Measurements from ENCODE around the gene KAZN. TPM values are rescaled to one million over a fixed set of nuclear protein-coding genes. Genes with fewer than 3 reads are reported as not detected.

The KAZN gene
- polyA plus RNA-seq, 1 experiment, result 3.7 TPM

DNA sequence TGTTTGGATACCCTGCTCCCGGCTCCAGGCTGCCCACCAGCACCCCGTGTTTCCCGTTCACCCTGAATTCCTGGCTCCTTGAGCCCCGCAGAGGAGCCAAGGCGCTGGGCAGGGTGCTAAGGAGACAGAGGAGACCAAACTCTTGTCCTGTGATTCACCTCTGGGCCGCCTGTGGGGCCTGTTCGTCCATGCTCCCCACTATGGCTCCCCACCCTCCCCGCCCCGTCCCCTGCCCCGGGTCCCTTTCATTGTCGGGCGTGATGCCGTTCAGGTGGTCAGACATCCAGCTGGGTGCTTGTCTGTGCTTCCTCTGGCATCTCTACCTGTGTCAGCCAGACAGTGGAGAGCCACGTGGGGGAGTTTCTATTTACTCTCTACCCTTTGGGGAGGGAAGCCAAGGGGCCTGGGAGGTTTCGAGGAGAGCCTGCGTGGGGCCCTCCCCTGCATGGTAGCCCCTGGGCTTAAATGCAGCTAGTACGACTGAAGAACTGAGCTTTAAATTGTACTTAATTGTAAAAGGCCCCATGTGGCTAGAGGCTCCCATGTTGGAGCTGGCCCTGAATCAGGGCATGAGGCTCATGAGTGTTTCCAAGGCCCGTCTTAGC, 333.7 kb downstream of the KAZN start:
- ChIA-PET POLR2A (no interaction called here), CTCF (interaction anchor here (0.6 kb wide), 1 partner anchor 107 kb away, joined by 5 read pairs; no protein-coding TSS in a partner anchor)
- Histone ChIP-seq H3K4me3 (ENCODE audit: low read depth, low read length) (no peak overlapping the region), H3K27me3 (ENCODE audit: control insufficient read depth, insufficient read depth, low read length) (no peaks in the 10 kb centered on the region), H3K9me3 (ENCODE audit: control insufficient read depth, insufficient read depth, low read length) (no peaks in the 10 kb centered on the region), H3K27ac (ENCODE audit: low read depth, low read length) (no peak overlapping the region)
- TF ChIP-seq CTCF (IDR thresholded peaks at IDR 0.05; ENCODE audit: low read depth, low read length), result no peak
- no peak for DNase-seq (ENCODE audit: low read depth, low spot score)

GRCh38 chr1:14934867-14935266, 336.4 kb downstream of the KAZN start:
- ChIA-PET POLR2A (no interaction called here), CTCF (interaction anchor here (0.7 kb wide), 1 partner anchor 165 kb away, joined by 3 read pairs; no protein-coding TSS in a partner anchor)
- Histone ChIP-seq H3K9me3 (ENCODE audit: control insufficient read depth, insufficient read depth, low read length) (no peaks in the 10 kb centered on the region), H3K4me3 (ENCODE audit: low read depth, low read length) (no peak overlapping the region), H3K27me3 (ENCODE audit: control insufficient read depth, insufficient read depth, low read length) (no peaks in the 10 kb centered on the region), H3K27ac (ENCODE audit: low read depth, low read length) (no peak overlapping the region)
- no peak for DNase-seq (ENCODE audit: low read depth, low spot score)
- TF ChIP-seq CTCF (IDR thresholded peaks at IDR 0.05; ENCODE audit: low read depth, low read length), result no peak

DNA sequence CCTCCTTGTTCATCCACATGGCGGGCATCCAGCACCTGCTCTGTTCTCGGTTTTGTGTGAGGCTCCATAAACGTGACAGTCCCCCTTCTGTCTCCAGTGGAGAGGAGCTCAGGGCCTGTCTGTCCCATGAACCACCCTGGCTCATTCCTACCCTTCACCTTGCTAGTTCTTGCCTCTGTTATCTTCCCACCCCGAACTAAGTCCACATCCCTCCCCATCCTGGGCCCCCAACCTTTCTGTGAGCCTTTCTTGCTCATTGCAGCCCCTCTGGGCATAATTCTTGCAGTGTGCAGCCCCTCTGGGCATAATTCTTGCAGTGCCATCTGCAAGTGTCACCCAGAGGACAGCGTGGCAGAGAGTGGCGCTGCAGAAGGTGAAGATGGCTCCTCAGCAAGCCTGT, 338.3 kb downstream of the KAZN start:
- no peaks in the 10 kb centered on the region for H3K27me3 ChIP-seq (ENCODE audit: control insufficient read depth, insufficient read depth, low read length)
- H3K4me3 ChIP-seq (ENCODE audit: low read depth, low read length), result no peak overlapping the region
- no peaks in the 10 kb centered on the region for H3K9me3 ChIP-seq (ENCODE audit: control insufficient read depth, insufficient read depth, low read length)
- no peak for TF ChIP-seq CTCF (IDR thresholded peaks at IDR 0.05; ENCODE audit: low read depth, low read length)
- ChIA-PET CTCF (no interaction called here), POLR2A (no interaction called here)
- no peak for DNase-seq (ENCODE audit: low read depth, low spot score)
- no peak overlapping the region for H3K27ac ChIP-seq (ENCODE audit: low read depth, low read length)

DNA sequence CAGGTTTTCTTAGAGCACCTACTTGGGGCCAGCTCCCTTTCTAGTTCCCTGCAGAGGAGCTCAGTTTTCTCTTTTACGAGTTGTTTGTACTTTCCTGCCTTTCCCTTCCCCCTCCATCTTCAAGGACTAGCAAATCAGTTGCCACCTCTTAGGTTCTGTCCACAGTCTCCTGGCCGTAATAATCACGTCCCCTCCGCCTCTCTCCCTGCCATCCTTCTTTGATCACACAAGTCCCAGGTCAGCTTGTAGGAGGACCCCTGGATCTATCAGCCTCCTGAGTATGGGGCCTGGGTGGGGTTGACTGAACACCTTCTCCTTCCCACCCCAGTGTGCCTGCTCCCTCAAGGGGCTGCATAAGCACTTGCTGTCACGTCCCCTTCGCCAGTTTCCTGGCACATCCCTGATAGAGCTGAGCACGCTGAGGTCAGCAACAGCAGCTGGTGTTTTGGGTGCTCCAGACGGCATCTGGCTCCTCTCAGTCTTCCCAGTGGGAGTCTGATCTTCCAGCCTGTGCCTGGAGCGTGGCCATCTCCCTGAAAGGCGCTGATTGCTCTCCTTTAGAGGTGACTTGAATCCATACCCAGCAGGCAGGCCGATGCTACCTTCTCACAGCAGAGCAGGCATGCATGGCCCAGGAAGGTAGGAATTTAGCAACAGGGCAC, 338.9 kb downstream of the KAZN start:
- DNase-seq (ENCODE audit: low read depth, low spot score), result no peak
- no peak overlapping the region for H3K27ac ChIP-seq (ENCODE audit: low read depth, low read length)
- CTCF ChIA-PET, result no interaction called here
- H3K27me3 ChIP-seq (ENCODE audit: control insufficient read depth, insufficient read depth, low read length), result no peaks in the 10 kb centered on the region
- no peaks in the 10 kb centered on the region for H3K9me3 ChIP-seq (ENCODE audit: control insufficient read depth, insufficient read depth, low read length)
- no peak overlapping the region for H3K4me3 ChIP-seq (ENCODE audit: low read depth, low read length)
- no peak for TF ChIP-seq CTCF (IDR thresholded peaks at IDR 0.05; ENCODE audit: low read depth, low read length)
- POLR2A ChIA-PET, result no interaction called here

GRCh38 chr1:14939527-14940284, 341.2 kb downstream of the KAZN start:
- POLR2A ChIA-PET, result no interaction called here
- Histone ChIP-seq H3K27ac (ENCODE audit: low read depth, low read length) (peak overlapping the region; percentile 2), H3K27me3 (ENCODE audit: control insufficient read depth, insufficient read depth, low read length) (no peaks in the 10 kb centered on the region), H3K4me3 (ENCODE audit: low read depth, low read length) (no peak overlapping the region), H3K9me3 (ENCODE audit: control insufficient read depth, insufficient read depth, low read length) (no peaks in the 10 kb centered on the region)
- TF ChIP-seq CTCF (IDR thresholded peaks at IDR 0.05; ENCODE audit: low read depth, low read length), result no peak
- CTCF ChIA-PET, result interaction anchor here (1.6 kb wide), 1 partner anchor 25 kb away, joined by 6 read pairs; no protein-coding TSS in a partner anchor
- DNase-seq (ENCODE audit: low read depth, low spot score), result no peak
